HepG2 (cell line): Measurements from ENCODE around the gene CRIP1. TPM values are rescaled to one million over a fixed set of nuclear protein-coding genes. Genes with fewer than 3 reads are reported as not detected.

Experiments
- KAT2B ChIP-seq: fragments of 150-350 bp; IDR thresholded peaks from 2 replicates; pipeline ENCODE4 v1.6.1; 2014; ENCODE audit warnings: low read depth, low read length, borderline replicate concordance
- POLR2AphosphoS5 ChIP-seq: IDR thresholded peaks from 2 replicates; pipeline ENCODE4 v1.6.1; 2012; ENCODE audit warnings: low read depth, low read length
- RFX5 ChIP-seq: IDR thresholded peaks from 2 replicates; pipeline ENCODE4 v1.6.1; 2011; ENCODE audit warnings: low read depth, low read length, improper control_type of control experiment
- SAP130 ChIP-seq: IDR thresholded peaks from 2 replicates; pipeline ENCODE4 v1.6.1; 2016; ENCODE audit warnings: low read depth
- ZBTB21 ChIP-seq: sonication (generic); formaldehyde crosslinking; IDR thresholded peaks from 2 replicates; pipeline ENCODE4 v1.4.0; 2020; ENCODE audit warnings: missing genetic modification reagents
- ZFAT ChIP-seq: sonication (generic); formaldehyde crosslinking; conservative IDR thresholded peaks from 2 replicates; pipeline ENCODE4 v1.8.1; 2023; ENCODE audit warnings: missing genetic modification reagents, inconsistent platforms
- ZIK1 ChIP-seq: sonication (generic); formaldehyde crosslinking; IDR thresholded peaks from 2 replicates; pipeline ENCODE4 v1.5.0; 2020; ENCODE audit warnings: mild to moderate bottlenecking, low read depth, missing genetic modification reagents, borderline replicate concordance
- ZNF501 ChIP-seq: sonication (generic); formaldehyde crosslinking; IDR thresholded peaks from 2 replicates; pipeline ENCODE4 v1.5.1; 2020; ENCODE audit warnings: mild to moderate bottlenecking, moderate library complexity, missing genetic modification reagents
- ZNF749 ChIP-seq: sonication (generic); formaldehyde crosslinking; IDR thresholded peaks from 2 replicates; pipeline ENCODE4 v1.8.0; 2022; ENCODE audit warnings: mild to moderate bottlenecking, missing genetic modification reagents, moderate library complexity, borderline replicate concordance
- ZNF891 ChIP-seq: sonication (generic); formaldehyde crosslinking; IDR thresholded peaks from 2 replicates; pipeline ENCODE4 v1.5.0; 2020; ENCODE audit warnings: mild to moderate bottlenecking, missing genetic modification reagents
- polyA plus RNA-seq, 8 experiments: library from polyadenylated mRNA; depleted of rRNA in 3 of 8; stranded (reverse) in 7 of 8; unstranded in 1 of 8; fragments of >200 nt; fragmentation: Illumina TruSeq in 4 of 8; extraction: Trizol in 4 of 8; gene quantifications; 2 replicates each; pipeline versions ENCODE4 v1.2.1 to v1.2.3, GENCODE V29; 2011 to 2016; ENCODE audit warnings: low read depth in 4 of 8, missing spikeins in 1 of 8, mixed read lengths in 1 of 8; ENCODE audit not compliant: insufficient read depth in 1 of 8
- total RNA-seq, 5 experiments: library from RNA; depleted of rRNA; stranded (reverse); fragments of >200 nt; fragmentation: Illumina TruSeq; extraction: Trizol; gene quantifications; 2 replicates each; pipeline ENCODE4 v1.2.3, GENCODE V29; 2016; ENCODE audit warnings: low read depth in 1 of 5
- TF ChIP-seq, protein P1 (sequence below): sonication (generic); formaldehyde crosslinking; IDR thresholded peaks from 2 replicates; pipeline ENCODE4 v1.4.0; 2020; ENCODE audit warnings: missing genetic modification reagents, borderline replicate concordance
- TF ChIP-seq, protein P2 (sequence below): sonication (generic); formaldehyde crosslinking; IDR thresholded peaks from 2 replicates; pipeline ENCODE4 v1.4.0; 2020; ENCODE audit warnings: mild to moderate bottlenecking, missing genetic modification reagents

Gene CRIP1
- total and polyA plus RNA-seq, 2 of the 13 experiments (the other 11 are each of a cell fraction or from before 2014, with no cell fraction given): 53.9 to 59.5 TPM

DNA sequence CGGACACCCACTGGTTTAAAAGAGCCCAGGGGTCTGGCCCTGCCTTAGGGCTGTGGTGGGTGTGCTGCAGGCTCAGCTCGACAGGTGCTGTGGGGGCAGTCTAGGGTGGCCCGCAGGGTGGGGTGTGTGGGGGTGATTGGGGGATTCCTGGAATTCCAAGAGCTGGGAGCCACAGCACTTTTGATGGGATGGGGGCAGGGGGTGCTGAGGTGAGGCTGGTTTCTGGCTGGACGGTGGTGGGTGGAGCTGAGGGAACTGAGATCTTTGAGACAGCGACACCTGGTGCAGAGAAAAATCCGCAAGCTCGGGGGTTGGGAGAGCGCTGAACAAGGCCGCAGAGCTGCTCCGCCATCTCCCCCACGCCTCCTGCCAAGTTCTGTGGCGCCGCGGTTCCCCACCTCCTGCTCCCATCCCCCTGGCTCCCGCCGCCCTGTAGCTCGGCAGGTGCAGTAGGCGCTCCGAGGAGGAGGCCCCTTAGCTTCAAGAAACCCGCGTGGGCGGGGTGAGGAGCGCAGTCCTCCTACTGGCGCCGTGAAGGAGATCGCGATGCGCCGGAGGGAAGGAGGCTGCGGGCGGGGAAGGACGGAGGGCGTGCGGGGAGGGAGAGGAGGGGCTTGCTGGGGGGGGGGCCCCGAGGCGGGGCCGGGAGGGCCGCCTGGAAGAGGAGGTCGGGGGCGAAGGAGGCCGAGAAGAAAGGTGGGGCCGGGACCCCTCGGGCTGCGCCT, 3.0 kb downstream of the CRIP1 start (continued):
- TF ChIP-seq, protein P1, sequence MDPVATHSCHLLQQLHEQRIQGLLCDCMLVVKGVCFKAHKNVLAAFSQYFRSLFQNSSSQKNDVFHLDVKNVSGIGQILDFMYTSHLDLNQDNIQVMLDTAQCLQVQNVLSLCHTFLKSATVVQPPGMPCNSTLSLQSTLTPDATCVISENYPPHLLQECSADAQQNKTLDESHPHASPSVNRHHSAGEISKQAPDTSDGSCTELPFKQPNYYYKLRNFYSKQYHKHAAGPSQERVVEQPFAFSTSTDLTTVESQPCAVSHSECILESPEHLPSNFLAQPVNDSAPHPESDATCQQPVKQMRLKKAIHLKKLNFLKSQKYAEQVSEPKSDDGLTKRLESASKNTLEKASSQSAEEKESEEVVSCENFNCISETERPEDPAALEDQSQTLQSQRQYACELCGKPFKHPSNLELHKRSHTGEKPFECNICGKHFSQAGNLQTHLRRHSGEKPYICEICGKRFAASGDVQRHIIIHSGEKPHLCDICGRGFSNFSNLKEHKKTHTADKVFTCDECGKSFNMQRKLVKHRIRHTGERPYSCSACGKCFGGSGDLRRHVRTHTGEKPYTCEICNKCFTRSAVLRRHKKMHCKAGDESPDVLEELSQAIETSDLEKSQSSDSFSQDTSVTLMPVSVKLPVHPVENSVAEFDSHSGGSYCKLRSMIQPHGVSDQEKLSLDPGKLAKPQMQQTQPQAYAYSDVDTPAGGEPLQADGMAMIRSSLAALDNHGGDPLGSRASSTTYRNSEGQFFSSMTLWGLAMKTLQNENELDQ (CRISPR knock-in tag): no peak
- TF ChIP-seq POLR2AphosphoS5: no peak
- TF ChIP-seq ZNF501: peak; percentile 13; the same call in 1 of the 2 replicates
- peak; percentile 54 for TF ChIP-seq SAP130 (CRISPR knock-in tag)
- no peak for TF ChIP-seq ZNF891
- TF ChIP-seq, protein P2, sequence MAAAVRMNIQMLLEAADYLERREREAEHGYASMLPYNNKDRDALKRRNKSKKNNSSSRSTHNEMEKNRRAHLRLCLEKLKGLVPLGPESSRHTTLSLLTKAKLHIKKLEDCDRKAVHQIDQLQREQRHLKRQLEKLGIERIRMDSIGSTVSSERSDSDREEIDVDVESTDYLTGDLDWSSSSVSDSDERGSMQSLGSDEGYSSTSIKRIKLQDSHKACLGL: 0 out of 2 replicates have a peak, but pooled peaks have one; percentile 27
- TF ChIP-seq ZFAT: no peak
- no peak for TF ChIP-seq ZIK1 (CRISPR knock-in tag)
- no peak for TF ChIP-seq RFX5
- no peak for TF ChIP-seq ZBTB21 (CRISPR knock-in tag)
- TF ChIP-seq KAT2B: no peak
- no peak for TF ChIP-seq ZNF749 (CRISPR knock-in tag)
